GM12891 (cell line): ENCODE measurements around the gene ANKRD30A.

ENCODE experiments used
- DNase-seq: peaks from one replicate; pipeline ENCODE4 v3.0.0; 2011; ENCODE audit warnings: low spot score; ENCODE audit not compliant: insufficient read length
- FAIRE-seq: peaks from 2 replicates; lab custom pipeline; 2011; peaks lifted over from hg19 to GRCh38; lab: Jason Lieb, UNC
- PAX5 ChIP-seq: IDR thresholded peaks from 2 replicates; pipeline ENCODE4 v1.6.1; 2011; ENCODE audit warnings: low read length, moderate library complexity, mild to moderate bottlenecking; ENCODE audit not compliant: insufficient read depth, severe bottlenecking
- POLR2A ChIP-seq: IDR thresholded peaks from 2 replicates; pipeline ENCODE4 v1.6.1; 2011; ENCODE audit warnings: low read depth, low read length, control low read depth
- POLR2AphosphoS5 ChIP-seq: IDR thresholded peaks from 2 replicates; pipeline ENCODE4 v1.6.1; 2011; ENCODE audit warnings: low read depth, low read length, control low read depth
- POU2F2 ChIP-seq: IDR thresholded peaks from 2 replicates; pipeline ENCODE4 v1.6.1; 2011; ENCODE audit warnings: low read depth, mild to moderate bottlenecking, control low read depth, low read length, moderate library complexity
- SPI1 ChIP-seq: IDR thresholded peaks from 2 replicates; pipeline ENCODE4 v1.6.1; 2011; ENCODE audit warnings: low read depth, low read length, control low read depth
- TAF1 ChIP-seq: IDR thresholded peaks from 2 replicates; pipeline ENCODE4 v1.6.1; 2011; ENCODE audit warnings: low read depth, low read length, control low read depth

The ANKRD30A gene

DNA sequence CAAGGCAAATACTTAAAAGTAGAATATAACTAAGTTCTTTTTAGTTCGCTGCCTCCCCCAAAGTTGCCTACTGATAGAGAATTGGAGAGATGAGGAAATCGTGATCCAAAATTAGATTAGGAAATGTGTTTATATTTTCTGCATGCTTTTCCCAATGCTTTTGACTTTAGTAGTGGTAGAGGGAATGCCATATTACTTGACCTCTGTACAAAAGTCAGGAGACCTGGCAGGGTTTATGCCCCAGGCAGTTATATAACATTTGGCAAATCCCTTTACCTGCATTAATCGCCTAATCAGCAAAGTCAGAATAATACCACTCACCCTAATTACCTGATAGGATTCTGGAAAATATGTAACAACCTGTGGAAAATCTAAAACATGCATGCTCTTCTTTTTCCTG, 142.9 kb downstream of the ANKRD30A start:
- no peak for DNase-seq
- FAIRE-seq, result no peak
- TF ChIP-seq TAF1, result no peak
- no peak for TF ChIP-seq POLR2A
- TF ChIP-seq PAX5, result no peak
- no peak for TF ChIP-seq SPI1
- no peak for TF ChIP-seq POLR2AphosphoS5
- TF ChIP-seq POU2F2, result no peak

DNA sequence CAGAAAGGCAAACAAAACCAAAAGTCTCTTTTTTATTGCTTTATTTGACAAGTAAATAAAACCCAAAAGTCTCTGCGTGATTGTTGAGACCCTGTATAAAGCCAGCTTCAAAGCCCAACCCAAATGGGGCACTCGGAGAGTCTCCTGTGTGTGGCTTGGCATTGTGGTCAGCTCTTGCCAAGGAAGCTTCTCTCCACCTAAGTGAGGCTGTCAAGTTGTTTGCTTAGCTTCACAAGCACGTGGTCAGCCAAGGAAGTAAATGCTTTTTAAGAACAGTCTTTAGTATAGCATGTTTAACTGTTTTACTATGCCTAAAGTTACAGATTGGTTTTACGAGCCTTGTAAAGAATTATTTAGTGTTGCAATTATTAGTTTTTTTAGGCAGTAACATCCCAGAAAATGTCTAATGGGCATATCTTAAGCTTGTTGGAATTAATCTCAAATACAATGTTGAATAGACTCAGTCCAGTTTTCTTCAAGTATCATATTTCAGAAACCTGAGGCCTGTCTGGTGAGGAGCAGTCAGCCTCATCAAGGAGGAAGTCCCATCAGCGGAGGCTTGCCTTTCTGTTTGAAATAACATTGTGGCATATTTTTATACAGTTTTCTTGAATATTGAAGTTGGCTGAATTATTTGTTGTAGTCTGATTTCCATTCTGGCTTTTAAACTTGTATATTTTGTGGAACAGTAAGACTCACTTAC, 144.3 kb downstream of the ANKRD30A start:
- DNase-seq (no peak), FAIRE-seq (no peak)
- TF ChIP-seq POLR2A, result no peak
- no peak for TF ChIP-seq POU2F2
- no peak for TF ChIP-seq SPI1
- no peak for TF ChIP-seq TAF1
- no peak for TF ChIP-seq POLR2AphosphoS5
- no peak for TF ChIP-seq PAX5

DNA sequence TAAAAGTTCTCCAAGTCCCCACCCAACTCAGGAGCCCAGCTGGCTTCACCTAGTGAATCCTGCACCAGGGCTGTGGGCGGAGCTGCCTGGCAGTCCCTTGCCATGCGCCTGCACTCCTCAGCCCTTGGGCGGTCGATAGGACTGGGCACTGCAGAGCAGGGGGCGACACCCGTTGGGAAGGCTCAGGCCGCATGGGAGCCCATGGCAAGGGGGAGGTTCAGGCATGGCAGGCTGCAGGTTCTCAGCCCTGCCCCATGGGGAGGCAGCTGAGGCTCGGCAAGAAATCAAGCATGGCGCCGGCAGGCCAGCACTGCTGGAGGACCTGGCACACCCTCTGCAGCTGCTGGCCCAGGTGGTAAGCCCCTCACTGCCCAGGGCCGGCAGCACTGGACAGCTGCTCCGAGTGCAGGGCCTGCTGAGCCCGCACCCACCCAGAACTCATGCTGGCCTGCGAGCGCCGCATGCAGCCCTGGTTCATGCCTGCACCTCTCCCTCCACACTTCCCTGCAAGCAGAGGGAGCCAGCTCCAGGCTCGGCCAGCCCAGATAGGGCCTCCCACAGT, 149.9 kb downstream of the ANKRD30A start:
- no peak for TF ChIP-seq TAF1
- TF ChIP-seq POLR2AphosphoS5, result no peak
- TF ChIP-seq POU2F2, result no peak
- TF ChIP-seq SPI1, result no peak
- no peak for TF ChIP-seq PAX5
- no peak for TF ChIP-seq POLR2A
- no peak for DNase-seq
- FAIRE-seq, result no peak

DNA sequence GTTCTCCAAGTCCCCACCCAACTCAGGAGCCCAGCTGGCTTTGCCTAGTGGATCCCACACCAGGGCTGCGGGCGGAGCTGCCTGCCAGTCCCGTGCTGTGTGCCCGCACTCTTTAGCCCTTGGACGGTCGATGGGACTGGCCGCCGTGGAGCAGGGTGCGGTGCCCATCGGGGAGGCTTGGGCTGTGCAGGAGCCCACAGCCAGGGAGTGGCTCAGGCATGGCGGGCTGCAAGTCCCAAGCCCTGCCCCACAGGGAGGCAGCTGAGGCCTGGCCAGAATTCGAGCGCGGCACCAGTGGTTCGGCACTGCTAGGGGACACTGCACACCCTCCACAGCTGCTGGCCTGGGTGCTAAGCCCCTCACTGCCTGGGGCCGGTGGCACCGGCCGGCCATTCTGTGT, 159.7 kb downstream of the ANKRD30A start:
- DNase-seq (no peak), FAIRE-seq (no peak)
- TF ChIP-seq TAF1 (no peak), PAX5 (no peak)

DNA sequence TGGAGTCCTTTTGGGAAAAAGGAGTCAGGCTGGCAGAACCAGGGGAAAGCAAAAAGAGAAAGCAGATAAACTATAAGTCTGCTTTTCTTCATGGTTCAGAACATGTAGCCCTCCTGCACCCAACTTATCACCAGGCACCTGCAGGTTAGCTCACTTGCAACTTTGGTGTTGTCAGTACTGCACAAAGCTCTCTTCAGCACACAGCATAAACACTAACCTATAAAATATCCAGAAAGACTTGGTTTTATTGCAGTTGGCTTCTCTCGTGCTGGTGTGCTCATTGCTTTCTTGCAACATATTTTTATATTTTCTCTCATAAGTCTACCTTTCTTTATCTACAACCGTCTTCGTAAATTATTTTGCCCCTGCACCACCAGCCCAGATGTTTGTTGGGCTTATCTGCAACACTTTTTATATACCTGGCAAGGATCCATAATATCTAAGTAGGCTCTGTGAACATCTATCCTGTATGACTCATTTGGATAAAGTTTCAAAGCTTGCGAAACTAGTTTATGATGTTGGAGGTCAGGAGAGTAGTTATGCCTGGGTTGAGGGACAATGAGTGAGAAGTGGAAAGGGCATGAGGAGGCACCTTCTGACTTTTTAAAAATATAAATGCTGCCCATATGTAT, 164.6 kb downstream of the ANKRD30A start:
- no peak for FAIRE-seq
- DNase-seq, result no peak
- TF ChIP-seq TAF1, result no peak
- TF ChIP-seq POLR2A, result no peak
- no peak for TF ChIP-seq POU2F2
- no peak for TF ChIP-seq POLR2AphosphoS5
- no peak for TF ChIP-seq SPI1
- TF ChIP-seq PAX5, result no peak

DNA sequence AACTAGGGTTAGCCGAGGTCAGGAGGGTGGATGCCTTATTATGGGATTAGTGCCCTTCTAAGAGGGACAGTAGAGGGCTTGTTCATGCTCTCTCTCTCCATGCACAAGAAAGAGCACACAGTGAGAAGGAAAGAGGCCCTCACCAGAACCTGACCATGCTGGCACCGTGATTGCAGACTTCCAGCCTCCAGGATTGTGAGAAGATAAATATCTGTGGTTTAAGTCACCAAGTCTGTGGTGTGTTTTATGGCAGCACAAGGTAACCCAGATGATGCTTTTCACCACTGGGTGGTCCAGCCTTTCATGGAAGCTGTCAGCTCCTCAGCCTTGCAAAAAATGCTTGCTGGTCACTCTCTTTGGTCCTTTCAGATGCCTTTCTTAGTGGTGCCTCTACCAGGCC, 175.9 kb downstream of the ANKRD30A start:
- FAIRE-seq (no peak), DNase-seq (no peak)
- TF ChIP-seq SPI1 (no peak), POU2F2 (no peak), POLR2A (no peak), PAX5 (no peak), POLR2AphosphoS5 (no peak), TAF1 (no peak)

DNA sequence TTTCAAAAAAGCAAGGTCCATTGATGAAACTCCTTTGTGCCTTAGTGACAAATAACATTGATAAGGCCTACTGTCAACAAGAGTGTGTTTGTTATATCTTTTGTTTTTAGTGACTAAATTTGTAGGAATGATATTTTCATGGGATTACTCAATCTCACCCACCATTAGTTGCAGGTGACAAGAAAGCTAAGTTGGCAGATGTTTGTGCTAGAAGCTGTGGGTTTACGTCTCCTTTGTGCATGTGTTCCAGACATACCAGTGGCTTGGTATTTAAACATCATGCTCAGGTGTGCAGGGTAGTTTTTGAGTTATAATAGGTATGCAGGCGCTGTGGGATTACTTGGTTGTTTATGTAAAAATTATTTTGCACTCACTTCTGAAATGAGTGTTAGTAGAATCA, 178.6 kb downstream of the ANKRD30A start:
- TF ChIP-seq PAX5 (no peak), TAF1 (no peak), POU2F2 (no peak), SPI1 (no peak), POLR2A (no peak), POLR2AphosphoS5 (no peak)
- FAIRE-seq (no peak), DNase-seq (no peak)

DNA sequence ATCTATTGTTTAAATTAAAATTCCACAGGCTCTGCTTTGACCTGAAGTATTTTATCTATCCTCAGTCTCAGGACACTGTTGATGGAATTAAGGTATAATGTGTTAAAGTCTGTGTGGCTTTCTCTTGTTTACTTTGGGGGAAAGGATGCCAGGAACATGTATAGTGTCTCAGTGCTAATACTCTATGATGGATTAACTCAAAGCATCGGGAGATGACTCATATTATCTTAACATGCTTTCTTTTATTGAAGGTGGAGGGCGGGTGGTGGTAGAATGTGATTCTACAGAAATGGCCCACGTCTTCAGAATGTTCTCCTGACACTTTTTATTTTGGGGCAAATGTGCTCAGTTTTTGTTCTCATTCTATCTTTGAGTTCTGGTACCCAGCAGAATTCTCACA, 189.0 kb downstream of the ANKRD30A start:
- FAIRE-seq, result no peak
- no peak for DNase-seq
- TF ChIP-seq POU2F2 (no peak), TAF1 (no peak), POLR2A (no peak), PAX5 (no peak)

DNA sequence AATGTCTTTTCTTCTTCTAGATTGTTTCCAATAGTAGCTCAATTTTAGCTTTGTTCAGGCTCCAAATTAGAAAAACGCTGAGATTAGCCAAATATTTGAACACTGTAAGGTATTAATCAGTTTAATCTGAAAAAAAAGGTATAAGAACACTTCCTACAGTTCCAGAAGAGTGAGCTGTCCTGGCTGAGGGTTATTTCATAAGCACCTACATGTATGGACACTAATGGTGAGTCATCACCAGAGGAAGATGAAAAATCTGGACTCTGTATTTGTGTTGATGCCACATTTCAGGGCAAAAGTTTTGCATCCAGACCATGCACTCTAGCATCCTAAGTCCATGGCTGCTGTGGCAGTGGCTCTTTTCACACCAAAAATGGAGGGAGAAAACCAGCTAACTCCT, 189.5 kb downstream of the ANKRD30A start:
- TF ChIP-seq POU2F2 (no peak), POLR2A (no peak), POLR2AphosphoS5 (no peak), TAF1 (no peak), PAX5 (no peak), SPI1 (no peak)
- DNase-seq (no peak), FAIRE-seq (no peak)

DNA sequence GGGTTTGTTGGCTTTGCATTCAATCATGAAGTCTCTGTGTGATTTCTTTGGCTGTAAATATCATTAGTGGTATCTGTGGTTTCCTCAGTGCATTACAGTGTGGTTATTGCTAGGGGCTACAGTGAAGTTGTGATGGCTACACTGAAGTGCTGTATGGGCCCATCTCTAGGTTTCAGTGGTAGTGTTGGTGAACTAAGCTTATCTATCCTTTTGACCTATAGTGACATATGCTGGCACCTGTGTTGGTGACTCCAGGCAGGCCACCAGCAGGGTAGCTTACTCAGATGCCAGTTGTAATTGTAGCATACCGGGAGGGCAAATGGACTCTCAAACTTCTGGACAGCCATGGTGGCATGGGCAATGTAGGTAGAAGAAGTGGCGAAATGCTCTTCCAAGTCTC, 219.0 kb downstream of the ANKRD30A start:
- TF ChIP-seq PAX5 (no peak), SPI1 (no peak), POLR2AphosphoS5 (no peak), POLR2A (no peak), POU2F2 (no peak), TAF1 (no peak)
- no peak for DNase-seq
- no peak for FAIRE-seq
